HG03103 (cell line): ENCODE data around the gene EPSTI1.
"Not testable (repeated sequence)": the region's sequence is repeated elsewhere in the genome, so short reads cannot be mapped to it uniquely, and the experiment has no call there.

ENCODE experiments used
- ATAC-seq: cut with Tn5 transposase; IDR thresholded peaks from one replicate; pipeline ENCODE4 v1.9.1; 2021; ENCODE audit warnings: low read depth; ENCODE audit not compliant: unreplicated experiment

Gene EPSTI1

GRCh38 chr13:42862370-42862769, 129.7 kb downstream of the EPSTI1 start:
- not testable (repeated sequence) for ATAC-seq

DNA sequence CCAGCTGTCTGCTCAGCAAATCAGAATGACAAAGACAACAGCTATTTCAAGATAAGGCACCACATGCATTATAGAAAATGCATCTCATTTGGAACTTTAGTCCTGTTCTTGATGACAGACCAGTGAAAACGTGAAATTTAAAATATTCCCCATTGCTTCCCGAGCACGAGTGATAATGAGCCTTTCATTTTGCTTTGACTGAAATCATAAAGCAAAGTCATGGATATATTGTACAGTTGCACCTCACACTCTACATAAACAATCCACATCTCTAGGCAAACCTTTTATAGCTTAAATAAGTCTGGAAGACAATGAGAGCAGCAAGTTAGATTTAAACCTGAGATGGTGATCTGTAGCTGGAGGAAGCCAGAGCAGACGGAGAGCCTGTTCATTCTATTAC, 131.6 kb downstream of the EPSTI1 start:
- ATAC-seq, result no peak

- ATAC-seq, result no peak
Measured at GRCh38 chr13:42859760-42860159, 132.3 kb downstream of the EPSTI1 start.

GRCh38 chr13:42855410-42855809, 136.6 kb downstream of the EPSTI1 start:
- ATAC-seq, result no peak

GRCh38 chr13:42852136-42852535, 139.9 kb downstream of the EPSTI1 start:
- no peak for ATAC-seq

GRCh38 chr13:42849200-42849599, 142.8 kb downstream of the EPSTI1 start:
- no peak for ATAC-seq

GRCh38 chr13:42847891-42848663, 144.0 kb downstream of the EPSTI1 start:
- no peak for ATAC-seq

- no peak for ATAC-seq
Measured at GRCh38 chr13:42836930-42837690, 154.9 kb downstream of the EPSTI1 start.
